Measurements from ENCODE around the gene C19orf85.

GRCh38 chr19:55487924-55488687, 23.6 kb upstream of the C19orf85 start, which contains the start of gene SSC5D:
- TF ChIP-seq CTCF (IDR thresholded peaks at IDR 0.05) (no peak), CHD2 (IDR thresholded peaks at IDR 0.05; ENCODE audit: low read length, partially characterized antibody) (no peak), SMC3 (IDR thresholded peaks at IDR 0.05; ENCODE audit: low read depth, low read length) (no peak)

All from SK-N-SH (cell line).